ENCODE measurements around the gene SMURF1.

The SMURF1 gene

GRCh38 chr7:99029466-99030435 lies 114.2 kb downstream of the SMURF1 start:
- DNase-seq (ENCODE audit: insufficient read length) (no peak), FAIRE-seq (no peak)
- TF ChIP-seq POLR2AphosphoS5 (IDR thresholded peaks at IDR 0.05; ENCODE audit: low read depth, low read length) = no peak
- no peak for TF ChIP-seq TAF1 (IDR thresholded peaks at IDR 0.05; ENCODE audit: borderline replicate concordance, low read depth, low read length)
- no peak for TF ChIP-seq POLR2A (IDR thresholded peaks at IDR 0.05; ENCODE audit: low read depth, low read length)

DNA sequence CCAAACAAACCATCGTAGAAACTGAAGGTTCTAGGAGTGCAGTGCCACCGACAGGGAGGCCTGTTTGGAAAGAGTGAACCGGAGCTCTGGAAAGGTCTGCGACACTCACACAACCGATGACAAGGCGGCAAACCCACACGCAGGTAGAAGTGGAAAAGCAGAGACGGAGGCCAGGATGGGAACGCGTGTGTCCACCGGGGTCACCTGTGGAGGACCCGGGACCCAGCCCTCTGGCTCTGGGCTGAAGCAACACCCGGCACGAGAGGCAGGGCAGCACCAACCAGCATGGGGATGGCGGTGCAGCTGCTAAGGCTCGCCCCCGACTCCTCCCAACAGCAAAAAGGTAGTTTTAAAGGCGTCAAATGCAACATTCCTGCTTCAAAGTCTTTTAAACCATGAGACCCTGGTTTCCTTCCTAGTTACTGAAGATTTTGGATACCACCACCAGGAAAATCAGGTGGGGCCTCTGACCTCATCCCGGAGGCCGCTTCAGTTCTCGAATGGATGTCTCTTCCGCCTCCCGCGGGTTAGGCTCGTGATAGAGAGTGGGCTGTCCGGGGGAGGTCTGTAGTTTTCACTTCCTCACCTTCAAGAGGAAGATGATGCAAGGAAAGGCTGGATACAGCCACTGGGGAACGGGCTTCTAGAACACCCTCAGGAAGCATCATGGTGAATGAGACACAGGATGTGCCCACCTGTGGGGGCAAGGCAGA lies 115.5 kb downstream of the SMURF1 start:
- FAIRE-seq (no peak), DNase-seq (ENCODE audit: insufficient read length) (no peak)
- TF ChIP-seq POLR2A (IDR thresholded peaks at IDR 0.05; ENCODE audit: low read depth, low read length) = no peak
- TF ChIP-seq TAF1 (IDR thresholded peaks at IDR 0.05; ENCODE audit: borderline replicate concordance, low read depth, low read length) = no peak
- TF ChIP-seq POLR2AphosphoS5 (IDR thresholded peaks at IDR 0.05; ENCODE audit: low read depth, low read length) = no peak

GRCh38 chr7:99027841-99028240 lies 116.1 kb downstream of the SMURF1 start:
- TF ChIP-seq POLR2A (IDR thresholded peaks at IDR 0.05; ENCODE audit: low read depth, low read length) = no peak
- FAIRE-seq (no peak), DNase-seq (ENCODE audit: insufficient read length) (no peak)

GRCh38 chr7:99027241-99027640 lies 116.7 kb downstream of the SMURF1 start:
- FAIRE-seq (no peak), DNase-seq (ENCODE audit: insufficient read length) (no peak)
- TF ChIP-seq POLR2A (IDR thresholded peaks at IDR 0.05; ENCODE audit: low read depth, low read length) (no peak), TAF1 (IDR thresholded peaks at IDR 0.05; ENCODE audit: borderline replicate concordance, low read depth, low read length) (no peak), POLR2AphosphoS5 (IDR thresholded peaks at IDR 0.05; ENCODE audit: low read depth, low read length) (no peak)

DNA sequence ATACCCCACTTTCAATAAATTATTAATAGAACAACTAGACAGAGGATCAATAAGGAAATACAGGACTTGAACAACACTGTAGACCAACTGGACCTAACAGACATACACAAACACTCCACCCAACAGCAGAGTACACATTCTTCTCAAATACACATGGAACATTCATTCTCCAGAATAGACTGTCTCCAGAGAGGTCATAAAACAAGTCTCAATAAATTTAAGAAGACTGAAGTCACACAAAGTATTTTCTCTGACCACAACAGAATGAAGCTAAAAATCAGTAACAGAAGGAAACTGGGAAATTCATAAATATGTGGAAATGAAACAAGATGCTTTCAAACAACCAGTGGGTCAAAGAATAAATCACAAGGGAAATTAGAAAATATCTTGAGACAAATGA lies 119.8 kb downstream of the SMURF1 start:
- no peak for DNase-seq (ENCODE audit: insufficient read length)
- TF ChIP-seq POLR2A (IDR thresholded peaks at IDR 0.05; ENCODE audit: low read depth, low read length) = no peak
- TF ChIP-seq POLR2AphosphoS5 (IDR thresholded peaks at IDR 0.05; ENCODE audit: low read depth, low read length) = no peak
- no peak for TF ChIP-seq TAF1 (IDR thresholded peaks at IDR 0.05; ENCODE audit: borderline replicate concordance, low read depth, low read length)
- no peak for FAIRE-seq

- no peak for DNase-seq (ENCODE audit: insufficient read length)
- TF ChIP-seq POLR2A (IDR thresholded peaks at IDR 0.05; ENCODE audit: low read depth, low read length) (no peak), TAF1 (IDR thresholded peaks at IDR 0.05; ENCODE audit: borderline replicate concordance, low read depth, low read length) (no peak), POLR2AphosphoS5 (IDR thresholded peaks at IDR 0.05; ENCODE audit: low read depth, low read length) (no peak)
- no peak for FAIRE-seq
These were observed 121.9 kb downstream of the SMURF1 start for GRCh38 chr7:99021941-99022560.

GRCh38 chr7:99020413-99020715 lies 123.5 kb downstream of the SMURF1 start:
- no peak for FAIRE-seq
- TF ChIP-seq POLR2AphosphoS5 (IDR thresholded peaks at IDR 0.05; ENCODE audit: low read depth, low read length) (no peak), TAF1 (IDR thresholded peaks at IDR 0.05; ENCODE audit: borderline replicate concordance, low read depth, low read length) (no peak), POLR2A (IDR thresholded peaks at IDR 0.05; ENCODE audit: low read depth, low read length) (no peak)
- no peak for DNase-seq (ENCODE audit: insufficient read length)

DNA sequence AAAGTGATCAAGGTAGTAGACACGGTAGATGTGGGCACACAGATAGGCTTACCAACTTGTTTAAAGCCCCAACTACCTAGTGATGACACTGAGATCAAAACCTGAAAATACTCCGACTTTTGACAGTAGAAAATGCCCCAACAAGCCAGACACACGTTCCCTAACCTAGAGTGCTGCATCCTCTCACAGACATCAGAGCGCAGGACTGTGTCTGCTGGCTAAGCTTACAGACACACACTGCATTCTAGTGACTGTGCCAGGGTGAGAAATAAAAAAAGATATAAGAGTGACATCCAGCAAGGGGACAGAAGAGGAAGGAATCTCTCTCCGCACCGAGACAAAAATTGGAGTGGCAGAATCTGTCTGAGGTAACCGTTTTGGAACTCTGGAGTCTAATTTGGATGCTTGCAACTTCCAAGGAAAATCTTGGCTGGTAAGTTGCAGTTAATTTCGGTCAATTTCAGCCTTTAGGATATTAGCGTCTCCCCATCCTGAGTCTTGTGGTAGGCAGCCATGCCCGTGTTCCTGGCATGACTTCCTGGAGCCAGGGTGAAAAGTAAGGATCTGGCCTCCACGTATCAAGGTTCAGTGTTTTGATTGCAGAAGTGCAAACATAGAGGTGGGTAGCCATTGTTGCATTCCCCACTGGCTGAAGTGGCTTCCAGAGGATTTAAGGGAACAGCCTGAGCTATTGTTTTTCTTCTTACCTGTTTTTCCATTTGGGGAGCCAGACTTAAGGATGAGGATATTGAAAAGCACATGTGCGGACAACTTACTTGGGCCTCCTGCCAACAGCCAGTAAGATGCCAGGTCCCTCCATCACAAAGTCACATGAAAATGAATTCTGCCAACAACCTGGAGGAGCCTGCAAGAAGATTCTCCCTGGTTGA lies 124.1 kb downstream of the SMURF1 start:
- TF ChIP-seq TAF1 (IDR thresholded peaks at IDR 0.05; ENCODE audit: borderline replicate concordance, low read depth, low read length) (no peak), POLR2A (IDR thresholded peaks at IDR 0.05; ENCODE audit: low read depth, low read length) (no peak), POLR2AphosphoS5 (IDR thresholded peaks at IDR 0.05; ENCODE audit: low read depth, low read length) (no peak)
- no peak for DNase-seq (ENCODE audit: insufficient read length)
- FAIRE-seq = no peak

DNA sequence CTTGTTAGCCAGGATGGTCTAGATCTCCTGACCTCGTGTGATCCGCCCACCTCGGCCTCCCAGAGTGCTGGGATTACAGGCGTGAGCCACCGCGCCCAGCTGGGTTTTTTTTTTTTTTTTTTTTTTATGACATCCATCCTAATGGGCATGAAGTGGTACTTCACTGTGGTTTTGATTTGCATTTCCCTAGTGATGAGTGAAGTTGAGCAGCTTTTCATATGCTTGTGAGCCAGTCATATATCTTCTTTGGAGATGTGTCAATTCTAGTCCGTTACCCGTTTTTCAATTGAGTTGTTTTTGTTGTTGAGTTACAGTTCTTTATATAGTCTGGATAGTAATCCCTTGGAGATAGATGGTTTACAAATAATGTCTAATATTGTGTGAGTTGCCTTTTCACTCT lies 127.7 kb downstream of the SMURF1 start:
- FAIRE-seq = no peak
- no peak for DNase-seq (ENCODE audit: insufficient read length)
- no peak for TF ChIP-seq TAF1 (IDR thresholded peaks at IDR 0.05; ENCODE audit: borderline replicate concordance, low read depth, low read length)
- no peak for TF ChIP-seq POLR2A (IDR thresholded peaks at IDR 0.05; ENCODE audit: low read depth, low read length)
- TF ChIP-seq POLR2AphosphoS5 (IDR thresholded peaks at IDR 0.05; ENCODE audit: low read depth, low read length) = no peak

DNA sequence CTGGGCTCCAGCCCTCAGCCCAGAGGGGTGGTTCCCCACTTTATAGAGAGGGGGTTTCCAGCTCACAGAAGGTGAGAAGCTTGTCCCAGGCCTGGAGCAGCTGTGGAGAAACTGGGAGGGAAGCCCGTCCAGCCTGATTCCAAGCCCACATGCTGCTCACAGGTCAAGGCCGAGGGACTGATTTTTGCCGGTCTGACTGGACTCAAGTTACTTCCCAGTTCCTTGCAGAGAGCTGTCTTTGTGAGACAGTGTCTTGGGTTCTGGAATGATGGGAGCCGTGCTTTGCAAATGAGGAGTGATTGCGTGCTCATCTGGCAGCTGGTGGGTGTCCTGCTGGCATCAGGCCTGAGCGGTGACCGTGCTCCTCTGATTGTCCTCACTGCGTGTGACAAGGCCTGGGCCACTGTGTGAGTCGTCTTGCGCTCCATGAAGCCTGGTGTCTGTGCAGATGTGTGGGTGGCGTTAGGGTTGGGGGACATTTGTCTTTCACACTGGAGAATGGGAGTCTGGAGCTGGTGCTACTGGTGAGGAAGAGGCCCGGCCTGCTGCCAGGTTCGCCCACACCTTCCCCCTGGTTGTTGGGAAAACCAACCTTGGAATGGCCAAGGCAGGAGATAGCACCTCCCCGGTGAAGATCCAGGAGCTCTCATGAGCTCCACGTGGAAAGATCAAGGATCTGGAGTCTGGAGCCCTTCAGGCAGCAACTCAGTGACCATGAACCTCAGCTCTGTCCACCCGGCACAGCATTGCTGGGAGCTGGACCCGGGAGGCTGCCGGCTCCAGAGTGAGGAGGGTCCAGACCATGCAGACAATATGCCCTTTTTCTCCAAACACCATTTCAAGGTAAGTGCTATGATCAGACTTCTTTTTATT lies 129.6 kb downstream of the SMURF1 start:
- no peak for FAIRE-seq
- no peak for TF ChIP-seq POLR2A (IDR thresholded peaks at IDR 0.05; ENCODE audit: low read depth, low read length)
- no peak for TF ChIP-seq POLR2AphosphoS5 (IDR thresholded peaks at IDR 0.05; ENCODE audit: low read depth, low read length)
- no peak for TF ChIP-seq TAF1 (IDR thresholded peaks at IDR 0.05; ENCODE audit: borderline replicate concordance, low read depth, low read length)
- DNase-seq (ENCODE audit: insufficient read length) = no peak
